Measurements from ENCODE around the gene ACAA1. TPM values are rescaled to one million over a fixed set of nuclear protein-coding genes. Genes with fewer than 3 reads are reported as not detected.

The ACAA1 gene
- total and polyA plus RNA-seq, 2 of the 13 experiments (the other 11 are each of a cell fraction or from before 2014, with no cell fraction given), result 60.8 to 188 TPM

- TF ChIP-seq SNAPC5 (CRISPR knock-in tag; IDR thresholded peaks at IDR 0.05; ENCODE audit: borderline replicate concordance), result 0 out of 2 replicates have a peak, but pooled peaks have one; percentile 78
- peak; percentile 61; the same call in 1 of the 2 replicates for TF ChIP-seq ZNF281 (CRISPR knock-in tag; IDR thresholded peaks at IDR 0.05; ENCODE audit: borderline replicate concordance)
- peak; percentile 68; the same call in 1 of the 2 replicates for TF ChIP-seq ZNF710 (CRISPR knock-in tag; IDR thresholded peaks at IDR 0.05; ENCODE audit: borderline replicate concordance)
- TF ChIP-seq ZBTB46 (CRISPR knock-in tag; IDR thresholded peaks at IDR 0.05; ENCODE audit: borderline replicate concordance), result no peak
- TF ChIP-seq RAD51 (IDR thresholded peaks at IDR 0.05; ENCODE audit: borderline replicate concordance), result no peak
- no peak for TF ChIP-seq ZBTB26 (CRISPR knock-in tag; IDR thresholded peaks at IDR 0.05; ENCODE audit: borderline replicate concordance)
- TF ChIP-seq SP140L (CRISPR knock-in tag; IDR thresholded peaks at IDR 0.05; ENCODE audit: borderline replicate concordance), result 0 out of 2 replicates have a peak, but pooled peaks have one; percentile 49
- TF ChIP-seq STAG1 (CRISPR knock-in tag; IDR thresholded peaks at IDR 0.05), result no peak
- peak; percentile 50; the same call in 1 of the 2 replicates for TF ChIP-seq ZBTB7B (CRISPR knock-in tag; IDR thresholded peaks at IDR 0.05)
- TF ChIP-seq TIGD3 (CRISPR knock-in tag; IDR thresholded peaks at IDR 0.05; ENCODE audit: borderline replicate concordance), result no peak
- peak; percentile 23 for TF ChIP-seq IKZF4 (CRISPR knock-in tag; IDR thresholded peaks at IDR 0.05; ENCODE audit: borderline replicate concordance, low read depth, not compliant biosample characterization)
Measured at GRCh38 chr3:38133557-38134405, 3.1 kb downstream of the ACAA1 start (continued).
